SK-N-SH treated with all-trans-retinoic acid at 6 μM for 48 hours (cell line): Measurements from ENCODE around the gene PLAA.

Experiments used
- ATAC-seq: fragments of 200-7000 bp; cut with Tn5 transposase; 3 replicates; pipeline ENCODE4 v1.9.1; 2020; ENCODE audit warnings: mild to moderate bottlenecking, moderate library complexity
- ARNTL ChIP-seq: fragments of 450-650 bp; formaldehyde crosslinking; IDR thresholded peaks from 2 replicates; pipeline ENCODE4 v1.5.0; 2020; ENCODE audit warnings: low read depth, mild to moderate bottlenecking, moderate library complexity, borderline replicate concordance
- BACH2 ChIP-seq: fragments of 250-450 bp; sonication (Bioruptor Pico); IDR thresholded peaks from 2 replicates; pipeline ENCODE4 v1.9.0; 2021; ENCODE audit warnings: mild to moderate bottlenecking, borderline replicate concordance
- CSDC2 ChIP-seq: fragments of 250-450 bp; sonication (Bioruptor Pico); IDR thresholded peaks from 2 replicates; pipeline ENCODE4 v1.5.0; 2020; ENCODE audit warnings: mild to moderate bottlenecking, moderate library complexity
- ESRRG ChIP-seq: fragments of 250-450 bp; sonication (Bioruptor Pico); IDR thresholded peaks from 2 replicates; pipeline ENCODE4 v1.6.1; 2021; ENCODE audit warnings: mild to moderate bottlenecking
- GLIS3 ChIP-seq: fragments of 250-450 bp; sonication (Bioruptor Pico); IDR thresholded peaks from 2 replicates; pipeline ENCODE4 v1.5.0; 2020; ENCODE audit warnings: mild to moderate bottlenecking, moderate library complexity
- ISL1 ChIP-seq: fragments of 250-450 bp; sonication (Bioruptor Pico); IDR thresholded peaks from 2 replicates; pipeline ENCODE4 v2.1.2; 2022; ENCODE audit warnings: mild to moderate bottlenecking, moderate library complexity
- OSR1 ChIP-seq: fragments of 250-450 bp; sonication (Bioruptor Pico); IDR thresholded peaks from 2 replicates; pipeline ENCODE4 v1.8.0; 2022; ENCODE audit warnings: moderate library complexity, mild to moderate bottlenecking, inconsistent platforms
- PPARA ChIP-seq: fragments of 250-450 bp; sonication (Bioruptor Pico); IDR thresholded peaks from 2 replicates; pipeline ENCODE4 v1.5.0; 2020; ENCODE audit warnings: mild to moderate bottlenecking, borderline replicate concordance
- RARB ChIP-seq: fragments of 250-450 bp; sonication (Bioruptor Pico); IDR thresholded peaks from 2 replicates; pipeline ENCODE4 v1.8.0; 2021; ENCODE audit warnings: mild to moderate bottlenecking, moderate library complexity
- SNAI2 ChIP-seq: fragments of 250-450 bp; sonication (Bioruptor Pico); IDR thresholded peaks from 2 replicates; pipeline ENCODE4 v1.5.0; 2020; ENCODE audit warnings: mild to moderate bottlenecking, moderate library complexity
- TCF4 ChIP-seq: fragments of 250-450 bp; sonication (Bioruptor Pico); IDR thresholded peaks from 2 replicates; pipeline ENCODE4 v1.8.0; 2021; ENCODE audit warnings: mild to moderate bottlenecking, moderate library complexity, borderline replicate concordance
- TOX ChIP-seq: fragments of 250-450 bp; sonication (Bioruptor Pico); IDR thresholded peaks from 2 replicates; pipeline ENCODE4 v1.8.0; 2021; ENCODE audit warnings: mild to moderate bottlenecking, moderate library complexity, borderline replicate concordance
- ZC3H10 ChIP-seq: fragments of 250-450 bp; sonication (Bioruptor Pico); IDR thresholded peaks from 2 replicates; pipeline ENCODE4 v1.5.1; 2021; ENCODE audit warnings: mild to moderate bottlenecking, moderate library complexity
- ZFP3 ChIP-seq: fragments of 250-450 bp; sonication (Bioruptor Pico); IDR thresholded peaks from 2 replicates; pipeline ENCODE4 v1.5.0; 2020; ENCODE audit warnings: mild to moderate bottlenecking, moderate library complexity
- ZFP30 ChIP-seq: fragments of 450-650 bp; formaldehyde crosslinking; IDR thresholded peaks from 2 replicates; pipeline ENCODE4 v1.5.0; 2022; ENCODE audit warnings: mild to moderate bottlenecking, moderate library complexity
- ZNF565 ChIP-seq: fragments of 450-650 bp; formaldehyde crosslinking; conservative IDR thresholded peaks from 2 replicates; pipeline ENCODE4 v1.5.0; 2020; ENCODE audit warnings: low read depth, mild to moderate bottlenecking, moderate library complexity
- ZNF70 ChIP-seq: fragments of 450-650 bp; formaldehyde crosslinking; IDR thresholded peaks from 2 replicates; pipeline ENCODE4 v1.5.0; 2020; ENCODE audit warnings: mild to moderate bottlenecking, moderate library complexity
- ZNF8 ChIP-seq: fragments of 450-650 bp; formaldehyde crosslinking; IDR thresholded peaks from 2 replicates; pipeline ENCODE4 v1.5.0; 2020; ENCODE audit warnings: mild to moderate bottlenecking, moderate library complexity
- TF ChIP-seq, protein P1 (sequence below): fragments of 250-450 bp; sonication (Bioruptor Pico); IDR thresholded peaks from 2 replicates; pipeline ENCODE4 v1.8.0; 2021; ENCODE audit warnings: low read depth, mild to moderate bottlenecking, moderate library complexity, borderline replicate concordance
- TF ChIP-seq, protein P2 (sequence below): fragments of 250-450 bp; sonication (Bioruptor Pico); IDR thresholded peaks from 2 replicates; pipeline ENCODE4 v1.5.1; 2021; ENCODE audit warnings: mild to moderate bottlenecking, moderate library complexity
- TF ChIP-seq, protein P3 (sequence below): fragments of 250-450 bp; sonication (Bioruptor Pico); IDR thresholded peaks from 2 replicates; pipeline ENCODE4 v1.5.0; 2020; ENCODE audit warnings: mild to moderate bottlenecking, moderate library complexity
- TF ChIP-seq, protein P4 (sequence below): fragments of 250-450 bp; sonication (Bioruptor Pico); IDR thresholded peaks from 2 replicates; pipeline ENCODE4 v1.8.0; 2020; ENCODE audit warnings: mild to moderate bottlenecking, moderate library complexity, borderline replicate concordance
- TF ChIP-seq, protein P5 (sequence below): fragments of 250-450 bp; sonication (Bioruptor Pico); IDR thresholded peaks from 2 replicates; pipeline ENCODE4 v1.5.1; 2020; ENCODE audit warnings: low read depth, mild to moderate bottlenecking, moderate library complexity

Gene PLAA

DNA sequence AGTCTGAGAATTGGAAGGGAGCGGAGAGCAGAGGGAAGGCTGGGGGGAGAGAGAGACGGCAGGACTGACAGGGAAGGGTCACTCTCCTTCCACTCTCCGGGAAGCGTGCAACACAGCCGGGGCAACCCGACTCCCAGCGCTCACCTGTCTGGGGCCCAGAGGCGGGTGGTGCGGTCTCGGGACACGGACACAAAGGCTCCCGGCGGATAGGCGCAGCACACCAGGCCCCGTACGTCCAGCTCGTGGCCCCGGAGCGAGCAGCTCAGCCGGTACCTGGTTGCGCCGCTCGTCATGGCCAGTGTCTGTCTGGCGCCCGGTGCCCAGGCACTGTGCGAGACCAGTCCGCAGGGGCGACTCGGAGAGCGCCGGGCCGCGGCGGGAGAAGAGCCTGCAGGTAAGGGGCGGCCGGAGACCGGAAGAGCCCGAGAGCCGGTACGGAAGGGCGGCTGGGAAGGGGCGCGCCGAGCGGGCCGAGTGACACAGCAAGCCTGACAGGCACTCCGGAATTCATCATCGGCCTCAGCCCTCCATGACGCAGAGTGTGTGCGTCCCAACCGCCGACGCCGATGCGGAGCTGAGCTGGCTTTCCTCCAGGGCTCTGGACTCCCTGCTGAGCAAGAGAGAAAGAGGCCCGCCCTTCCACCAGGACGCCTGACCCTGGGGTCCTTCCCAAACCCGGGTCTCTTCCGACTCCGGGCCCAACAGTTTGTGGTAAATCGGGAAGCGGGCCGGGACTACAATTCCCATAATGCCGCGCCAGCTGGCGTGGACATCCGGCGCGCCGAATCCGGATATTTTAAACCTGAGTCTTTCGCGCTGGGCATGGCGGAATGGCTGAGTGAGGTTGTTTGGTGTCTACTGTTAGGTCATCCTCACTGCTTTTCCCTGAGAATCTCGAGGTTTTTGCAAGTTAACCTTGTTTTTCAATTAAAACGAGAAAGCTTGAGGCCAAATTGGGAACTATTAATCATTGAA lies at the start of gene PLAA:
TSS of gene PLAA (minus strand) at position 490 of the 975 bp plus-strand sequence. CDS start at position 293, 197 bp downstream.
- no peak for TF ChIP-seq GLIS3 (CRISPR knock-in tag)
- TF ChIP-seq, protein P1, sequence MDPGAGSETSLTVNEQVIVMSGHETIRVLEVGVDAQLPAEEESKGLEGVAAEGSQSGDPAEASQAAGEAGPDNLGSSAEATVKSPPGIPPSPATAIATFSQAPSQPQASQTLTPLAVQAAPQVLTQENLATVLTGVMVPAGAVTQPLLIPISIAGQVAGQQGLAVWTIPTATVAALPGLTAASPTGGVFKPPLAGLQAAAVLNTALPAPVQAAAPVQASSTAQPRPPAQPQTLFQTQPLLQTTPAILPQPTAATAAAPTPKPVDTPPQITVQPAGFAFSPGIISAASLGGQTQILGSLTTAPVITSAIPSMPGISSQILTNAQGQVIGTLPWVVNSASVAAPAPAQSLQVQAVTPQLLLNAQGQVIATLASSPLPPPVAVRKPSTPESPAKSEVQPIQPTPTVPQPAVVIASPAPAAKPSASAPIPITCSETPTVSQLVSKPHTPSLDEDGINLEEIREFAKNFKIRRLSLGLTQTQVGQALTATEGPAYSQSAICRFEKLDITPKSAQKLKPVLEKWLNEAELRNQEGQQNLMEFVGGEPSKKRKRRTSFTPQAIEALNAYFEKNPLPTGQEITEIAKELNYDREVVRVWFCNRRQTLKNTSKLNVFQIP, result no peak
- TF ChIP-seq CSDC2 (CRISPR knock-in tag), result no peak
- no peak for TF ChIP-seq PPARA (CRISPR knock-in tag)
- no peak for TF ChIP-seq BACH2 (CRISPR knock-in tag)
- no peak for TF ChIP-seq ZFP30 (CRISPR knock-in tag)
- TF ChIP-seq, protein P2, sequence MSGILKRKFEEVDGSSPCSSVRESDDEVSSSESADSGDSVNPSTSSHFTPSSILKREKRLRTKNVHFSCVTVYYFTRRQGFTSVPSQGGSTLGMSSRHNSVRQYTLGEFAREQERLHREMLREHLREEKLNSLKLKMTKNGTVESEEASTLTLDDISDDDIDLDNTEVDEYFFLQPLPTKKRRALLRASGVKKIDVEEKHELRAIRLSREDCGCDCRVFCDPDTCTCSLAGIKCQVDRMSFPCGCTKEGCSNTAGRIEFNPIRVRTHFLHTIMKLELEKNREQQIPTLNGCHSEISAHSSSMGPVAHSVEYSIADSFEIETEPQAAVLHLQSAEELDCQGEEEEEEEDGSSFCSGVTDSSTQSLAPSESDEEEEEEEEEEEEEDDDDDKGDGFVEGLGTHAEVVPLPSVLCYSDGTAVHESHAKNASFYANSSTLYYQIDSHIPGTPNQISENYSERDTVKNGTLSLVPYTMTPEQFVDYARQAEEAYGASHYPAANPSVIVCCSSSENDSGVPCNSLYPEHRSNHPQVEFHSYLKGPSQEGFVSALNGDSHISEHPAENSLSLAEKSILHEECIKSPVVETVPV, result no peak
- TF ChIP-seq TCF4 (CRISPR knock-in tag), result no peak
- no peak for TF ChIP-seq ISL1 (CRISPR knock-in tag)
- no peak for TF ChIP-seq ZNF565
- TF ChIP-seq OSR1 (CRISPR knock-in tag), result no peak
- TF ChIP-seq, protein P3, sequence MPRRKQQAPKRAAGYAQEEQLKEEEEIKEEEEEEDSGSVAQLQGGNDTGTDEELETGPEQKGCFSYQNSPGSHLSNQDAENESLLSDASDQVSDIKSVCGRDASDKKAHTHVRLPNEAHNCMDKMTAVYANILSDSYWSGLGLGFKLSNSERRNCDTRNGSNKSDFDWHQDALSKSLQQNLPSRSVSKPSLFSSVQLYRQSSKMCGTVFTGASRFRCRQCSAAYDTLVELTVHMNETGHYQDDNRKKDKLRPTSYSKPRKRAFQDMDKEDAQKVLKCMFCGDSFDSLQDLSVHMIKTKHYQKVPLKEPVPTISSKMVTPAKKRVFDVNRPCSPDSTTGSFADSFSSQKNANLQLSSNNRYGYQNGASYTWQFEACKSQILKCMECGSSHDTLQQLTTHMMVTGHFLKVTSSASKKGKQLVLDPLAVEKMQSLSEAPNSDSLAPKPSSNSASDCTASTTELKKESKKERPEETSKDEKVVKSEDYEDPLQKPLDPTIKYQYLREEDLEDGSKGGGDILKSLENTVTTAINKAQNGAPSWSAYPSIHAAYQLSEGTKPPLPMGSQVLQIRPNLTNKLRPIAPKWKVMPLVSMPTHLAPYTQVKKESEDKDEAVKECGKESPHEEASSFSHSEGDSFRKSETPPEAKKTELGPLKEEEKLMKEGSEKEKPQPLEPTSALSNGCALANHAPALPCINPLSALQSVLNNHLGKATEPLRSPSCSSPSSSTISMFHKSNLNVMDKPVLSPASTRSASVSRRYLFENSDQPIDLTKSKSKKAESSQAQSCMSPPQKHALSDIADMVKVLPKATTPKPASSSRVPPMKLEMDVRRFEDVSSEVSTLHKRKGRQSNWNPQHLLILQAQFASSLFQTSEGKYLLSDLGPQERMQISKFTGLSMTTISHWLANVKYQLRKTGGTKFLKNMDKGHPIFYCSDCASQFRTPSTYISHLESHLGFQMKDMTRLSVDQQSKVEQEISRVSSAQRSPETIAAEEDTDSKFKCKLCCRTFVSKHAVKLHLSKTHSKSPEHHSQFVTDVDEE (CRISPR knock-in tag), result no peak
- TF ChIP-seq, protein P4, sequence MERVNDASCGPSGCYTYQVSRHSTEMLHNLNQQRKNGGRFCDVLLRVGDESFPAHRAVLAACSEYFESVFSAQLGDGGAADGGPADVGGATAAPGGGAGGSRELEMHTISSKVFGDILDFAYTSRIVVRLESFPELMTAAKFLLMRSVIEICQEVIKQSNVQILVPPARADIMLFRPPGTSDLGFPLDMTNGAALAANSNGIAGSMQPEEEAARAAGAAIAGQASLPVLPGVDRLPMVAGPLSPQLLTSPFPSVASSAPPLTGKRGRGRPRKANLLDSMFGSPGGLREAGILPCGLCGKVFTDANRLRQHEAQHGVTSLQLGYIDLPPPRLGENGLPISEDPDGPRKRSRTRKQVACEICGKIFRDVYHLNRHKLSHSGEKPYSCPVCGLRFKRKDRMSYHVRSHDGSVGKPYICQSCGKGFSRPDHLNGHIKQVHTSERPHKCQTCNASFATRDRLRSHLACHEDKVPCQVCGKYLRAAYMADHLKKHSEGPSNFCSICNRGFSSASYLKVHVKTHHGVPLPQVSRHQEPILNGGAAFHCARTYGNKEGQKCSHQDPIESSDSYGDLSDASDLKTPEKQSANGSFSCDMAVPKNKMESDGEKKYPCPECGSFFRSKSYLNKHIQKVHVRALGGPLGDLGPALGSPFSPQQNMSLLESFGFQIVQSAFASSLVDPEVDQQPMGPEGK (CRISPR knock-in tag), result no peak
- no peak for TF ChIP-seq ZC3H10 (CRISPR knock-in tag)
- TF ChIP-seq ZNF8, result no peak
- no peak for TF ChIP-seq RARB (CRISPR knock-in tag)
- no peak for TF ChIP-seq ZNF70 (CRISPR knock-in tag)
- peak; percentile 98 for ATAC-seq

DNA sequence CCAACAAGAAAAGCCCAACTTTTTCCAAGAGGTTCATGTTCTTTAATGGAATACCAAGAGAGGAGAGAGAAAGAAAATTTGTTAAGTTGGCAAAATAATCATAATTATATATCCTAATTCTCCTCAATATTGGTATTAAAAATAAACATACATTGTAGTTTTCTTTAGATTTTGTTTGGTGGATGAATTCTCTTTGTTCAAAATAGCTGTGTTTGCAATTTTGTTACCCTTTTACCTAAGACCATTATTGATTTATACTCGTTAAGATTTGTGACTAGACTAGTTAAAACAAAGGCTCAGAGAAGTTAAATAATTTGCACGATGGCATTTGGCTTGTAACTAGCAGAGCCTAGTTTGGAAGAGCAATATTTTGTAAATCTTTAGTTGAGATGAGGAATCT lies 48.8 kb upstream of the PLAA start:
- TF ChIP-seq ZNF8 (no peak), ZFP3 (CRISPR knock-in tag) (no peak), ZNF70 (CRISPR knock-in tag) (no peak), ZC3H10 (CRISPR knock-in tag) (no peak), TOX (CRISPR knock-in tag) (no peak), ARNTL (CRISPR knock-in tag) (no peak), ZNF565 (no peak), TCF4 (CRISPR knock-in tag) (no peak), ZFP30 (CRISPR knock-in tag) (no peak), GLIS3 (CRISPR knock-in tag) (no peak), ESRRG (CRISPR knock-in tag) (no peak), ISL1 (CRISPR knock-in tag) (no peak), RARB (CRISPR knock-in tag) (no peak), CSDC2 (CRISPR knock-in tag) (no peak), SNAI2 (CRISPR knock-in tag) (no peak)
- TF ChIP-seq, protein P1, result no peak
- TF ChIP-seq, protein P4 (CRISPR knock-in tag), result no peak
- TF ChIP-seq, protein P5, sequence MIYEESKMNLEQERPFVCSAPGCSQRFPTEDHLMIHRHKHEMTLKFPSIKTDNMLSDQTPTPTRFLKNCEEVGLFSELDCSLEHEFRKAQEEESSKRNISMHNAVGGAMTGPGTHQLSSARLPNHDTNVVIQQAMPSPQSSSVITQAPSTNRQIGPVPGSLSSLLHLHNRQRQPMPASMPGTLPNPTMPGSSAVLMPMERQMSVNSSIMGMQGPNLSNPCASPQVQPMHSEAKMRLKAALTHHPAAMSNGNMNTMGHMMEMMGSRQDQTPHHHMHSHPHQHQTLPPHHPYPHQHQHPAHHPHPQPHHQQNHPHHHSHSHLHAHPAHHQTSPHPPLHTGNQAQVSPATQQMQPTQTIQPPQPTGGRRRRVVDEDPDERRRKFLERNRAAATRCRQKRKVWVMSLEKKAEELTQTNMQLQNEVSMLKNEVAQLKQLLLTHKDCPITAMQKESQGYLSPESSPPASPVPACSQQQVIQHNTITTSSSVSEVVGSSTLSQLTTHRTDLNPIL (CRISPR knock-in tag), result no peak
- TF ChIP-seq, protein P2, result no peak
- ATAC-seq, result no peak
